ENCODE data around the gene IMP4. TPM values are rescaled to one million over a fixed set of nuclear protein-coding genes. Genes with fewer than 3 reads are reported as not detected.
A peak's percentile ranks its signal among the peaks of the same experiment; 100 is the strongest.

IMP4 gene, protein sequence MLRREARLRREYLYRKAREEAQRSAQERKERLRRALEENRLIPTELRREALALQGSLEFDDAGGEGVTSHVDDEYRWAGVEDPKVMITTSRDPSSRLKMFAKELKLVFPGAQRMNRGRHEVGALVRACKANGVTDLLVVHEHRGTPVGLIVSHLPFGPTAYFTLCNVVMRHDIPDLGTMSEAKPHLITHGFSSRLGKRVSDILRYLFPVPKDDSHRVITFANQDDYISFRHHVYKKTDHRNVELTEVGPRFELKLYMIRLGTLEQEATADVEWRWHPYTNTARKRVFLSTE
- total RNA-seq (10 to 100 TPM; 50.6 to 82.0 (median 61.6) TPM), polyA plus RNA-seq (100 to 1,000 TPM in 1 of 2 donors, 10 to 100 TPM in 1; 82.3 to 190 TPM)
- long read RNA-seq, donor 1, transcript IMP4-208 (8 exons, 2,379 nt), result minor isoform, 10 of 74 reads
- long read RNA-seq, donor 1, transcript IMP4-201 (9 exons, 1,740 nt), result major isoform, 34 of 74 reads
- long read RNA-seq, donor 1, transcript IMP4-202 (9 exons, 822 nt), result minor isoform, 18 of 74 reads
- long read RNA-seq, donor 1, partial matches to known transcripts, result 6 of 74 reads
- long read RNA-seq, donor 1, other reads (novel, unspliced or antisense), result 3 of 74 reads
- long read RNA-seq, donor 2, transcript IMP4-201 (9 exons, 1,740 nt), result major isoform, 35 of 77 reads
- long read RNA-seq, donor 2, transcript IMP4-202 (9 exons, 822 nt), result minor isoform, 12 of 77 reads
- long read RNA-seq, donor 2, transcript IMP4-208 (8 exons, 2,379 nt), result minor isoform, 12 of 77 reads
- long read RNA-seq, donor 2, partial matches to known transcripts, result 8 of 77 reads
- long read RNA-seq, donor 2, other reads (novel, unspliced or antisense), result 7 of 77 reads
- long read RNA-seq, donor 3, transcript IMP4-202 (9 exons, 822 nt), result minor isoform, 36 of 167 reads
- long read RNA-seq, donor 3, transcript IMP4-208 (8 exons, 2,379 nt), result minor isoform, 26 of 167 reads
- long read RNA-seq, donor 3, transcript IMP4-201 (9 exons, 1,740 nt), result major isoform, 83 of 167 reads
- long read RNA-seq, donor 3, partial matches to known transcripts, result 11 of 167 reads
- long read RNA-seq, donor 3, other reads (novel, unspliced or antisense), result 7 of 167 reads

DNA sequence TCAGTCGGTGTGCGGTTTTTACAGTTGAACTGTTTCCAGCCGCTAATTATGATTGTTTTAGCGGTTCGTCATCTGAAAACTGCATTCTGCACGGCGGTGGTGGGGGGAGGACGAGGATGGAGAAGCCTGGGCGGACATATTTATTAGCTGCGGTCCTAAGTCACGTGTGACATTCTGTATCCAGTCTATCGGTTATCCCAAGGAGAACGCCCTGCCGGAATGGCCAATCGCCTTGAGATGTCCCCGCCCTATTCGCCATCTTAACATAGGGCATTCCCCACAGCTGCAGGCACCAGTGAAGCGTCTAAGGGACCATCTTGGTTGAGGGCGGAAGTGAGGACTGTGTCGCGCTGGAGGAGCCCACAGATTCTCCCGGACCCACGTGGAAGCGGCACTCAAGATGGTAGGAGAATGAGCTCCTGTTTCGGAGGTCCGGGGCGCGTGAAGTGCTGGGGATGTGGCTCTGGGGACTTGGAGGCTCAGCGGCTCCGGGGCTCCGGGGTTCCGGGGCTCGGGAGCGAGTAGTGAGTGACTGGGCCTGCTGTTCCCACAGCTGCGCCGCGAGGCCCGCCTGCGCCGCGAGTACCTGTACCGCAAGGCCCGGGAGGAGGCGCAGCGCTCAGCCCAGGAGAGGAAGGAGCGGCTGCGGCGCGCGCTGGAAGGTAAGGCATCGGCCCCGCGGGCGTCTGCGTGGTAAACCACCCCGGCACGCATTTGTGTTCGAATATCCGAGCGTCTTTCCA, at the start of gene IMP4:
IMP4 (plus strand) TSS at position 365 of the 743 bp plus-strand sequence; CDS start at position 401, 36 bp downstream.
- peak within 1 kb of the TSS; percentile 69 to 97 (median 92) for H3K27ac ChIP-seq
- 0% methylated on average over 60 of the region's 60 CpGs for WGBS, 2 donors
- TF ChIP-seq, protein P1, sequence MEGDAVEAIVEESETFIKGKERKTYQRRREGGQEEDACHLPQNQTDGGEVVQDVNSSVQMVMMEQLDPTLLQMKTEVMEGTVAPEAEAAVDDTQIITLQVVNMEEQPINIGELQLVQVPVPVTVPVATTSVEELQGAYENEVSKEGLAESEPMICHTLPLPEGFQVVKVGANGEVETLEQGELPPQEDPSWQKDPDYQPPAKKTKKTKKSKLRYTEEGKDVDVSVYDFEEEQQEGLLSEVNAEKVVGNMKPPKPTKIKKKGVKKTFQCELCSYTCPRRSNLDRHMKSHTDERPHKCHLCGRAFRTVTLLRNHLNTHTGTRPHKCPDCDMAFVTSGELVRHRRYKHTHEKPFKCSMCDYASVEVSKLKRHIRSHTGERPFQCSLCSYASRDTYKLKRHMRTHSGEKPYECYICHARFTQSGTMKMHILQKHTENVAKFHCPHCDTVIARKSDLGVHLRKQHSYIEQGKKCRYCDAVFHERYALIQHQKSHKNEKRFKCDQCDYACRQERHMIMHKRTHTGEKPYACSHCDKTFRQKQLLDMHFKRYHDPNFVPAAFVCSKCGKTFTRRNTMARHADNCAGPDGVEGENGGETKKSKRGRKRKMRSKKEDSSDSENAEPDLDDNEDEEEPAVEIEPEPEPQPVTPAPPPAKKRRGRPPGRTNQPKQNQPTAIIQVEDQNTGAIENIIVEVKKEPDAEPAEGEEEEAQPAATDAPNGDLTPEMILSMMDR (IDR thresholded peaks at IDR 0.05), result peak in 6 of 9 donors; percentile 26 to 65 (median 54)
- H3K4me3 ChIP-seq, result peak within 1 kb of the TSS; percentile 49 to 96 (median 77)
- peaks cover 3 to 29% (median 16%) of the 10 kb centered on the region in 9 donors for H3K4me1 ChIP-seq
- peak; percentile 89 to 99 for DNase-seq
- intact Hi-C loops (cut with DNase I), result loop anchor here in 3 of 10 donors (1.0 to 5.0 kb wide), 3 partner anchors 49 to 465 kb away; partner anchors contain the start of genes MZT2B (in 2 of the 3) and SMPD4 (in 2 of the 3)
- H3K9me3 ChIP-seq, result no peaks in the 10 kb centered on the region
- peaks cover 0 to 66% (median 27%) of the 10 kb centered on the region in 9 donors for H3K36me3 ChIP-seq
- no peaks in the 10 kb centered on the region for H3K27me3 ChIP-seq
- peak; percentile 97 to 98 (median 98) for ATAC-seq

DNA sequence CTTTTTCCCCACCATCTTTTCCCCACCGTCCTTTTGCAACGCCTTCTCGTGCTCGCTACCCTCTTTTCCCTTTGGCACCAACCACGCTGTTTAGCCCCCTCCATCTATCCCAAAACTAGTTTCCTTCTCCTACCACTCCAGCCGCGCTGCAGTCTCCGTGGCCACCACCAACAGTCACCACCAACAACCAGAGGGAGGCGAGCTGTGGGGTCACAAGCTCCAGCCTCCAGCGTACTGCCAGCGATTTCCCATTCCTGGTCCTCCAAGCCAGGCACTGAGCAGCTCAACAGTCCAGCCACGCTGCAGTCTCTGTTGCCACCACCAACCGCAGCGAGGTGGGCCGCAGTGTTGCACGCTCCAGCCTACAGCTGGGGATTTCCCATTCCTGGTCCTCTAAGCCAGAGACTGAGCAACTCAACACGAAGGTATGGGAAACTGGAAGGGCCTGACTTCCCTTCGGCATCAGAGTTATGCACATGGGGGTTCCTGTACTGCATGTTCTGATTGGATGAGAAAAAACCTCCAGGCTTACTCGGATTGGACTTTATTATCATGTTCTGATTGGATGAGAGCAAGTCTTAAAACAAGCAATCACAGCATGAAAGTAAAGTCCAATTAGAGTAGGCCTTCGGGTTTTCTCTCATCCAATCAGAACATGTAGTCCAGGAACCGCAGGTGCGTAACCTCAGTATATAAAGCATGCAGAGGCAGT, 42.3 kb upstream of the IMP4 start:
- Histone ChIP-seq H3K27ac (no peak overlapping the region), H3K4me3 (no peak overlapping the region), H3K4me1 (no peaks in the 10 kb centered on the region), H3K27me3 (peaks cover 0 to 37% (median 27%) of the 10 kb centered on the region in 7 donors), H3K9me3 (no peaks in the 10 kb centered on the region), H3K36me3 (no peaks in the 10 kb centered on the region)
- TF ChIP-seq, protein P1 (IDR thresholded peaks at IDR 0.05), result no peak
- 73 to 76% methylated on average over 22 of the region's 22 CpGs for WGBS, 2 donors
- DNase-seq, result no peak
- no peak for ATAC-seq
- intact Hi-C loops (cut with DNase I), result no loop called here

DNA sequence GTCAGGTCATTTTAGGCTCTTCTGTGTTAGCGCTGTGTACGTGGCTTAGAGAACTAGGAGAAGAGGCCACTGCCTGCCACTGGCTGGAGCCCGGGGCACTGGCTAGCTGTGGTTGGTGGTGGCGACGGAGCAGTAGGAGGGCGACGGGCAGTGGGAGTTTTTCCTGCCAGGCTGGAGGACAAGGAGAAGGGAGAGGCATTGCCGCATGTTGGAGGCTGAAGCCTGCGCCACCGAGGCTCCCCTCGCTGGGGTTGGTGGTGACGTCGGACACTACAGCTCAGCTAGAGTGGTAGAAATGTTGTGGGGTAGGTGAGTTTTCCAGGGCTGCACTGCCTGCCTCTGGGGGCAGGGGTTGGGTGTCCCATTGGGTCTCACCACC, 41.7 kb upstream of the IMP4 start:
- DNase-seq, result no peak
- H3K4me1 ChIP-seq, result no peaks in the 10 kb centered on the region
- no peaks in the 10 kb centered on the region for H3K9me3 ChIP-seq
- 93 to 95% methylated on average over 13 of the region's 13 CpGs for WGBS, 2 donors
- no peak for ATAC-seq
- intact Hi-C loops (cut with DNase I), result no loop called here
- H3K36me3 ChIP-seq, result no peaks in the 10 kb centered on the region
- H3K27me3 ChIP-seq, result peaks cover 0 to 32% (median 26%) of the 10 kb centered on the region in 7 donors
- H3K4me3 ChIP-seq, result no peak overlapping the region
- TF ChIP-seq, protein P1 (IDR thresholded peaks at IDR 0.05), result no peak
- H3K27ac ChIP-seq, result no peak overlapping the region

All from heart right ventricle (tissue), 16 donors.